AML-193 (cell line): ENCODE data around the gene CYB5R3.
A peak's percentile ranks its signal among the peaks of the same experiment; 100 is the strongest.
"Not testable (repeated sequence)": the region's sequence is repeated elsewhere in the genome, so short reads cannot be mapped to it uniquely, and the experiment has no call there.

Experiments used
- DNase-seq, 2 experiments: peaks; one replicate each; lab custom pipeline; 2025; lab: John Stamatoyannopoulos, UW

CYB5R3 gene

DNA sequence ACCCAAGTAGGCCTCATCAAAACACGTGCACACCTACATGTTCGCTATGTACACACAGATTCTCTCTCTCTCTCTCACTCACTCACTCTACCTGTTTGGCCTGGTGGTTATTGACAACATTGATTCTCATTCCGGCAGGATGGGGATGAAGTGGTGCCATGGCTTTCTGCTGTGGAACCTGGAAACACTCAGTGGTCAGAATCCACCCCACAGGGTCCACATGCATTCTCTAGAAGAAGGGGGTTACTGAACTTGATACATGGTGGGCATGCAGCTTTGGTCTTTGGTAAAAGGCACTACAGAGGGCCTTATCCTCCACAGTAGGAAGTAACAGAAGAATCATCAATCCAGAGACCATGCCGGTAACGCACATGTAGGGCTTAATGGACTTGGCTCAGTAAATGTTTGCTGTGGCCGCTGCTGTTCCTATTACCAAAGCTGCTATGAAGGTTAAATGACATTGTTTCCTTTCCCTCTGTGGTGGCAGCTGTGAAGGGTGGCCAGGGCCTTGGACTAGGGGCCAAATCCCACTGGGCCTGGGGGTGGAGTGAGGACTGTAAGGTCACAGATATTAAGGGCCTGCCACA lies 47.2 kb downstream of the CYB5R3 start:
- no peak for DNase-seq

DNA sequence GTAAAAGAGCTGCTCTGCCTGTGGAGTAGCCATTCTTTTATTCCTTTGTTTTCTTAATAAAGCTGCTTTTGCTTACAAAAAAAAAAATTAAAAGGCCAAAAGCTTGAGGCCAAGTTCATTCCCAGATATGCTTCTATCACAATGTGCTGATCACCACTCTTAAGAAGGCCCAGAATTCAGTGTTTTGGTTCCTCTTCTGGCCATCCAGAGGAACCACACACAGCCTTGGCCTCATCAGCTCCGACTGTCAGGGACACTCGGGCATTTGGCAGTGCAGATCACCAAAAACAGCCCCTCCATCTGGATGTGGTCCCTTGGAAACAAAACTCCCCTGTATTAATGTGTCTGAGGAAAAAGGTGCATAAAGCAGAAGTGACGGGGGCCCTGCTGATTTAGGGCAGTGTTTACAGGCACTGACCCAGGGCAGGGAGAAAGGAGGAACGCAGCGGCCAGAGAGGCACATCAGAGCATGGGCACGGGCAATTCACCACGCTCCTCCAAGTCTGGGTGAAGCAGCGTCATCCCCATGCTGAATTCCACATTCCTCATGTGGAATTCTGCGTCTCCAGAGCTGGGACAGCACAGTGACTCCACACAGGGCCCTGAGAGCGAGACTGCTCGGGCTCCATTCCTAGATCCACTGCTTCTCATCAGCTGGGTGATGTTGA lies 52.2 kb downstream of the CYB5R3 start:
- DNase-seq = no peak

DNA sequence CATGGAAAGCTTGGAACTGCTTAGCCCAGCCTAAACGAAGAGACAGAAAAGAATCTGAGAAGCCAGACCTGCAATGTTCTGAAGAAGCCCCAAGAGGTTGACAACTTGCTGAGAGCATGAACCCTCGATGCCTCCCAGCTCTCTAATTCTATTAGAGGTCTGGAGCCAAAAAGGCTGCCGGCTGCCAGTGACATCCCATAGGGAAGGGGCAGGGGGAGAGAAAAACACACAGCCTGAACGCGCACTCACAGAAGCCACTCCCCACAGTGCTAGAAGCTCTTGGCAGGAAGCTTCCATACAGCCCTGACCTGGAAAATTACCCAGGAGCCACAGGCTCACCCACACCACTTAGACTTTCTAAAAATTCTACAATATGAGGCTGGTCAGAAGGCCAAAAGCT lies 52.9 kb downstream of the CYB5R3 start:
- no peak for DNase-seq

DNA sequence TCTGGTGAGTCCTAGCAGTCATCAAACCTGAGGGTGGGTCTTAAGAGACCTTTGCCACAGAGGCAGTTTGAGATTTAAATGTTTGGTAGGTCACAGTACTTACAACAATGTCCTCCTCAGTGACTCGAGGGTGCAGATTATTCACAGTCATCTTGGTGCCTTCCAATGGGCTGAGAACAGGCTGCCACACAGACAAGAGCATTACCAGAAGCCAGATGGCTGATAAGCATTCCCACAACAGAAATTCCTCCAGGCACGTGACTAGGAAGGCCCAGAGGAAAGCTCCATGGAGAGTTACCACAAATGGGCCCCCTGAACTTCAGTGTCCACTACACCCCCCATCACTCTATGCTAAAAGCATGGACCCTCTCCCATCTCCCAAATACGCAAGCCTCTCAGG lies 53.8 kb downstream of the CYB5R3 start:
- no peak for DNase-seq

DNA sequence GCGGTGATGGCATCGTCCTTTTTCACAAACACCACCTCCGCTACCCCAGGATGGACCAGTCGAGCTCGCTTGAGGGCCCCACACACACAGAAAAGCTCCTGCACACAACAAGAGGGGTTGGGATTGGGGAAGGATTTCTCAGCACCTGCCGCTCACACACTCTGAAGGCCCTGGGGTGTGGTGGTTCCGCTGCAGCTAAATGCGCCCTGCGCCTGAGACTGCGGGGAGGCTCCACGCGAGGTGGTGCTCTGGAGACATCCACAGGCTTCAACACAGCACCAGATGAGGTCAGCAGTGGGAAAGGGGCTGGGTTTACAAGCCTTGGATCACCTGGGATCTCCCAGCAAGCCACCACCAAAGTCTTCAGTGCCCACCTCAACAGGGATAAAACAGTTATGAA lies 57.2 kb downstream of the CYB5R3 start:
- no peak for DNase-seq

DNA sequence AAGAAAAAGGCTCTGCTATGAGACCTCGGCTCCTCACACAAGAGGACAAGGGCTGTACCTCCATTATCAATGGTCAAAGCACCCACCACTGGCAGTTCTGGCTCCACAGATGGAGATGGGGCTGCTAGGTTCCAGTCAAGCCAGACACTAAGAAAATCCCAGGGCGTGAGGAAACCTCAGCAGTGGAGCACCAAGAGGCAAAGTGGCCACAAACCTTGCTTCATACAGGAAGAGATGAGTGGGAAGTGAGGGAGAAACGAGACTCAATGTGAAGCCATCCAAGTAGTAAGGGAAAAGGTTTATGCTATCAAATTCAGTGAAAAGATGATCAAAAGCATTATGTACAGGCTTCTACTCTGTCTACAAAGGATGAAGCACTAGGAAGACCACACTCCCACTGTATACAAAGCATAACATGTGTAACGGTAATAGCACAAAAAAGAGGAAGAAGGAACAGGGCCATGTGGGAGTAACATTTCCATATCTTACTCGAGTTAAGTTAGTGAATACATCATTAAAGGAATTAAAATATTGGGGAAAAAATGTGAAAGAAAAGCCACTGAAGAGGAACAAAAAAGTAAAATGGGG lies 61.5 kb downstream of the CYB5R3 start:
- peak; percentile 54 to 61 for DNase-seq

DNA sequence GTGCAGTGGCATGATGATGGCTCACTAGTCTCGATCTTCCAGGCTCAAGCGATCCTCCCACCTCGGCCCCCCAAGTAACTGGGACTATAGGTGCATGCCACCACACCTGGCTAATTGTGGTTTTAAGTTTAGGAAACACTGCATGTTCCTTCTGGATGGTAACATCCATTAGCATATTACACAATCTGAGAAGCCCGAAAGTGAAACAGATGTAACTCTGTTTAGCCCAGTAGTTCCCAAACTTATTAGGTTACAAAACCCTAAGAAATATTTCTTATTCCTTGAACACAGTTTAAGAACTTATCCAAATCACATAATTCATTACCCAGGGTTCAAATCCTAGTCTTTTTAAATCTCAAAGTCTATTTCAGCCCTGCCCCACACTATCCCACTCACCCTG lies 62.8 kb downstream of the CYB5R3 start:
- DNase-seq = no peak

DNA sequence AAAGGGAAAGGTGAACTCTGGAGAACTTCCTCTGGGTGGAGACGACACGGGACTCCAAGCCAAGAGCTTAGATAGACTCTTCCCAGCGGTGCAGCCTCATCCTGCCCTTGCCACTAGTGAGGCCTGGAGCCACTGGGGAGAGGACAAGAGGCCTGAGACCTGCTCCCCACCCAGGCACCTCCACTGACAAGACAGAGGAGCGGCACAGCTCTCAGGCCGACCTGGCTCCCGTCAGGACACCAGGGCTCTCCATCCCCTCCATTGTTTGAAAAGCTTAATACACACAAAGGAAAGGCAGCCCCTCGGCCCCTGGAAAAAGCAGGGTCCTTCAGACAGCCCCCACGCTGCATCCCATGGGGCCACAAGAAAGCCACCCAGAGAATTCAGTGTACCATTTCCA lies 64.1 kb downstream of the CYB5R3 start:
- no peak for DNase-seq

DNA sequence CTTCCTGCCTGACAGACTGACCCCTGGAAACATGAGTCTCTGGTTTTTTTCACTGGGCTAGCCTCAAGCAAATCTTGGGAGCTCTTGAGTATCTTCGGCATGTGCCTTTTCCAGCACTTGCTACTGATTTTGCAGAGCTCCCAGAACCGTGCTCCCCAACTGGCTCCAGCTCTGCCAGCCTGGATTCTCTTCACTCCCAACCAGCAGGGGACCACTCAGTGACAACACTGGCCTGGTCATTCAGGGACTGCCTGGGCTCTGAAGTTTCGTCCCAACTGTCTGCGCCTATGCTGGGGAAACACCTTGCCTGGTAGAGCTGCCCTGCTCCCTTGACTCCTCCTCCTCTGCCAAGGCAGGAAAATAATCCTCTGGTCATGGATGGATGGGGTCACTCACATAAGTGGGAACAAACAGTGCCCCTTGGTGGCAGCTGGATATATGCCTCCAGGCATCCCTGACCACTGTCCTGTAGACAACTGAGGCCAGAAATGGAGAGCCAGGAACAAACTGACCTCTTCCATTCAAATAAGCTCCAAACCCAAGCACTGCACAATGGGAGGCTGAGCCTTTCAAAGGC lies 64.7 kb downstream of the CYB5R3 start:
- DNase-seq = no peak

DNA sequence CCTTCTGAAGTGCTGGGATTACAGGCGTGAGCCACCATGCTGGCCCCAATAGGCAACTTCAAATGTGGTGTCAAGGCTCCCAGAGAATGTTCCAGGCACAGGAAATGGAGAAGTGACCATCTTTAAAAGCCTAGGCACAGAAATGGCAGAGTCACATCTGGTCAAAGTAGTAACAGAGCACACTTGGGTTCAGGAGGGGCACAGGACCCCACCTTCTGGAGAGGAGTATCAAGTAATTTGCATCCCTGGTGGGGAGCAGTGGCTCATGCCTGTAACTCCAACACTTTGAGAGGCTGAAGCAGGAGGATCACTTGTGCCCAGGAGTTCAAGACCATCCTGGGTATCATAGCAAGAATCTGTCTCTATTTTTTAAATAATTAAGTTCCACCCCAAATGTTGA lies 66.2 kb downstream of the CYB5R3 start:
- DNase-seq = no peak

DNA sequence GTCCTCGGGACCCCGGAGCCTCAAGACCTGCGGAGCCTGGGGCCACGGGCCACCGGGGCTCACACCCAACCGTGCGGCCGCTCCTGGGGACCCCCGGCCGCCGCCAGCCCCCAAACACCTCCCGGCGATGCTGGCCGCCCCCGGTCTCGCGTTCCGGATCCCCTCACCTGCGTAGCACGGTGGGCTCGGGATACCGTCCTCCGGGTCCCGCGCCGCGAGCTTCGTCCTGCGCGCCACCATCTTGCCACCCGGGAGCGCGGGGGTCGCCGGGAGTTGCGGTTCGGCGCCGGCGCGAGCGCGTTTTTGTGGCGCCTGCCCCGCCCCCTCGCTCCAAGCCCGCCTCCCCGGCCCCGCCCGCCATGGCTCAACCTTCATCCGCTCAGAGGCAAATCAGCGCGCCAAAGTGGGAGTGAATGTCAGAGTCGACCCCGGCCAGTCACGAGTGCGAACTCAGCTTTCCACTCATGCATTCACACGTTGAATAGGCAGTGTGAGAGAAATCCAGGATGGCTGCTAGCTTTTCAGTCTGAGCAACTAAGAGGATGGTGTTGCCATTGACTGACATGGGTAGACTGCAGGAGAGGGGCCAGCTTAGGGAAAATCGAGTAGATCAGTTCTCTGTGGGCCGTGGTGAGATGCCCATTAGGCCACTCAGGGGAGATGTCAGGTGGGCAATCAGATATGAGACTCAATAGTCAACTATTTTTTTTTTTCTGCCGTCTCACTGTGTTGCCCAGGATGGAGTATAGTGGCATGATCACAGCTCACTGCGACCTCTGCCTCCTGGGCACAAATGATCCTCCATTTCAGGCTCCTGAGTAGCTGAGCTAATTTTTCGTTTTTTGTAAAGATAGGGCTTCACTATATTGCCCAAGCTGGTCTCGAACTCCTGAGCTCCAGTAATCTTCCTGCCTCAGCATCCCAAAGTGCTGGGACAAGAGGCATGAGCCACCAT lies 67.2 kb downstream of the CYB5R3 start:
- peak; percentile 50 to 56 for DNase-seq

DNA sequence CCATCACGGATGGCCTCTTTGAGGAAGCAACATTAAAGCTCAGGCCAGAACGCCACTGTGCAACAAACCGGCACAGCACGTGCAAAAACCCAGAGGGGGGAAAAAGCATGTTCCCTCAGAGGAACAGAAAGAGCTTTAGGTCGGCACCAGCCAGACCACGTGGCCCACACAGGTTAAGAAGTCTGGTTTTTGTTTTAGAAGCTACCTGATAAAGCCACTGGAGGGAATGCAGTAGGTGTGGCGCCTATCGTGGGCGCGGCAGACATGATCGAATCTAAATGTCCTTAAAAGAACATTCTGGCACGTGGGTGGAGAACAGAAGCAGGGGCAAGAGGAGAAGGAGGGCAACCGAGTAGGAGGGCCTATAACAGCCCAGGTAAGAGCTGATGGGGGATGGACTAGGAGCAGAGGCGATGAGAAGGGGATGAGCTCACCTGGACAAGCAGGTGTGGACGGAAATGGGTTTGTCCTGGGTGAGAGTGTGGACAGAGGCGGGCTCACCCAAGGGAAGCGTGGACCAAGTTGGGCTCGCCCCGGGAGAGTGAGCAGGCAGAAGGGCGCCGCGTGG lies 67.9 kb downstream of the CYB5R3 start:
- not testable (repeated sequence) for DNase-seq

DNA sequence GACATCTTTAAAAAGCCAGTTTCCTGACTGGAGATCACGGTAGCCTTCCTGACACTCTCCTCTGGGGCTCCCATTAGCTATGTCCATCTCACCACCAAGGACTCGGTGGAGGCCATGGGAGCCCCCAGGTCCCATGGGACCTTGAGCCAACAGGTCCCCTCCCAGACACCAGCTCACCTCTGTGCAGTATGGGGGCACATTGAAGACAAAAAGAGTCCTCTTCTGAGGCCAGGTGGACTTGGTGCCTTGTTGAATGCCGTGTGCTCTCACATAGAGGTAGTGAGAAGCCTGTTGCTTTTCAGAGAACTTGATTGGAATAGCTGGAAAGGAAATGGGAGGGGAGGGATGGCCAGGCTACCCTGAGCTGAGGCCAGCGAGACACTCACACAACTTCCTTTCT lies 69.2 kb downstream of the CYB5R3 start:
- DNase-seq = not testable (repeated sequence)

DNA sequence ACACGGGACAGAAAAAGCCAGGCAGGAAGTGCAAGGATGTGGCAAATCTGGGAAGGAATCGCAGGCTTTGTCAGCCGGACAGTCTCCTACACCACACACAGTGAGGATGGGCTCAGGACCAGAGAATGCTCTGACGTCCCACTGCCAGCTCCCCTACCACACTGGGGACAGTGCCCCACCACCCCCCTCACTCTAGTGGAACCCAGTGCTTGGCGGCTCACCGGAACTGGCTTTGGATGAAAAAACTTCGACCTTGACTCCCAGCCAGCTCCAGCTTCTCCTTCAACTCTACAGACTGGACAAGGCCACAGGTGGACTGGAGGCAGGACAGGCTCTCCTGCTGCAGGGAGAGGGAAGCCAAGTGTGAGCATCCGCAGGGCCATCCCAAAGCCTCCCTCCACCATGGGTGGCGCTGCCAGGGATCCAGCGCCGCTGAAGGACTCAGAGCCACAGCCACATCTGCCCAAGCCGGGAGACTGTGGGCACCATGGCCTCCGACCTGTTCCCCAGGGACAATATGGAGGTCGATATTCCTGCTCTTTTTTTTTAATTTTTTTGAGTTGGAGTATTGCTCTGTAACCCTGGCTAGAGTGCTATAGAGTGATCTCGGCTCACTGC lies 71.5 kb downstream of the CYB5R3 start:
- DNase-seq = no peak

DNA sequence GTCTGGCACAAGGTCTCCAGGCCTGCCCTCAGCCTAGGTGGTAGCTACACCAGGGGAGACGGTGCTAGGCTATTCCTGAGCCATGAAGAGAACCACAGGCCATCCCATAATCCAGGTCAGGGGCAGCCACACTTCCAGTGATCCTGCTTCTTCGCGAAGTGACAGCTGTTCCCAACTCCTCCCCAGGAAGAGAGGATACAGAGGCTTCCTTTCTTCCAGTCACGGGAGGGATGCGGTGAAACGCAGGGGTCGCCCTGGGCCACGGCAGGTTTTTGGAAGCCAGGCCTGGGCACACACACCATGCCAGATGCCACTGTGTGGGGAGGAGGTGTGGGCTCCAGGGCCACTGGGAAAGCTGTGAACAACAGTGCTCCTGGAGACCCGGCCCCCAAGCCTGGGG lies 72.1 kb downstream of the CYB5R3 start:
- DNase-seq = not testable (repeated sequence)

DNA sequence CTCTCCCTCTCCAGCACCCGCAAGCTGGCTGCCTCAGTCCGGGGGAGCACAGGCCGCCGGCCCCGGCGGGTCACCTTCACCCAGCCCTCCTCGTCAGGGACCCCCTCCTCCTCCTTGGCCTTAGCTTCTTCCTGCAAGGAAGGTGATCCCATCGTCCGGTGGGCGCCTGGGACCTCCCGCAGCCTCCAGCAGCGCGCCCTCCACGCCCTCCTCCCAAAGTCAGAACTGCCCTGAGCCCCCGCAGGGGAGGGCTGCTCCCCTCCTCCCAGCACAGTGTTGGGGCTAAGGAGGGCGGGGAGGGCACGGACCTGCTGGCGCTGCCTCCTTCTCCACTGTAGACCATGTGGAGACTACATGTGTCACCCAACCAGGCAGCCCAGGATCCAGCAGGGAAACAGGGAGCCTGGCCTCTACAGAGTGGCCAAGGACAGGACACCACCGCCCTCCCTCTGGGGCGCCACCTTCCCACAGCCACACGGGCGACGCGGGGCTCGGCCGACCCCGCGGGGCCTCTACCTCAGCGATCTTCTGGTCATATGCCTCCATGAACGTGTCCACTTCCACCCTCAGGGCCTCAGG lies 73.1 kb downstream of the CYB5R3 start:
- not testable (repeated sequence) for DNase-seq

DNA sequence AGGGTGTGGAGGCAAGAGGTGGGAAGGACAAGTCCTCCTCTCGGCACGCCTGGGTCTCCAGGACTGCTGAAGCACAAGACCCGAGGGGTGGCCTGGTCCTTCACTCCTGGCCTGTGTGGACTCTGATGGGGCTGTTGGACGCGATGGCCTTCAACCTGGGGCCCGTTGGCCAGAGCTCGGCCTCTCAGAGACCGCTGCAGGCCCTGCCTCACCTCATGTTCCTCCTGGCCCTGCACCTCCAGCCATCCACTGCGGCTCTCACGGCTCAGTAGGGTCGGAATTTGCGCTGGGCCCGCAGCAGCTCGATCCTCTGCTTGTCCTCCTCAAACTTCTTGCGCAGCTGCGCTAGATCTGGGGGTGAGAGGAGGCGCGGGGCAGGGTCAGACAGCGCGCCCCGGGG lies 74.7 kb downstream of the CYB5R3 start:
- DNase-seq = not testable (repeated sequence)

DNA sequence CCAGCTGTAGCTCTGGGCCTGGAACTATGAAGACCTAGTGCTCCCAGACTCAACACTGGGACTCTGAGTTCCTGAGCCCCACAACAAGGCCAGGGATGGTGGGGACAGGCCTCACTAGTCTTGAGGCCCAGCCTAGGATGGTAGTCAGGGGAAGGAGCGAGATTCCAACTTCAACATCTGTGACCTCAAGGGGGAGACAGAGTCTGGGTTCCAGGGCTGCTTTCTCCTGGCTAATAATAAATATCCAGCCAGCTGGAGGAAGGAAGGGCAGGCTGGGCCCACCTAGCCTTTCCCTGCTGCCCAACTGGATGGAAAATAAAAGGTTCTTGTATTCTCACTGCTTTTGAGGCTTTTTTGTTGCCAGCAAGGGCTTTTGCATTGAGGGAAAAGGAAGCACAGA lies 75.1 kb downstream of the CYB5R3 start:
- not testable (repeated sequence) for DNase-seq

DNA sequence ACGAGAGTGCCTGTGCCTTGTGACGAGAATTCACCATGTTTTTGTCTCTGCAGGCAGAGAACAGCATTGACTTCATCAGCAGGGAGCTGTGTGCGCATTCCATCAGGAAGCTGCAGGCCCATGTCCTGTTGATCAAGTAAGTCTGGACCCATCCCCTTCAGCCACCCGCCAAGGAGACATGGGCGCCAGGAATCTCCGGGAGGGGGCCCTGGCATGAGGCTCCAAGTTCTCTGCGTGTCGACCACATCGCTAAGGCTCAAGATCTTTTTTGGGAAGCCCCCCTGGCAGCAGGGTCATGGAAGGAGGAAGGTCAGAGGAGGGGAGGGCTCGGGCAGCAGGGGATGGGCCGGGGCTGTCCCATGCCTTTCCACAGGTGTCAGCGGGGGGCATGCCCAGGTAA lies 78.1 kb downstream of the CYB5R3 start:
- not testable (repeated sequence) for DNase-seq

DNA sequence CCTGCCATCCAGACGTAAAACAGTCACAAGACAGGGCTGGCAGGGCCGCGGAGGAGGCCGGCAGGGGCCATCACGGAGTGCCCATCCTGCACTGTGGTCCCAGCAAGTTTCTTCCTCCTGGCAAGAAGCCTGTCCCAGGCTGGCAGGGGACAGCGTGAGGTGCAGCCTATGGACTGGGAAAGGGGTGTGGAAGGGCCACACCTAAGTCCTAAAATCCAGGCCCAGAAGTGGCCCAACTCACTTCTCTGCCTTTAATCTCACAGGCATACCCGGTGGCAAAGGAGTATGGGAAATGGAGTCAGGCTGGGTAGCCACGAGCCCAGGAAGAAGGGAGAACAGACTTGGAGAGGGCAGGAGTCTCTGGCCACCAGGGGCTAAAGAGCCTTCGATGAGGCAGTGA lies 78.6 kb downstream of the CYB5R3 start:
- not testable (repeated sequence) for DNase-seq

DNA sequence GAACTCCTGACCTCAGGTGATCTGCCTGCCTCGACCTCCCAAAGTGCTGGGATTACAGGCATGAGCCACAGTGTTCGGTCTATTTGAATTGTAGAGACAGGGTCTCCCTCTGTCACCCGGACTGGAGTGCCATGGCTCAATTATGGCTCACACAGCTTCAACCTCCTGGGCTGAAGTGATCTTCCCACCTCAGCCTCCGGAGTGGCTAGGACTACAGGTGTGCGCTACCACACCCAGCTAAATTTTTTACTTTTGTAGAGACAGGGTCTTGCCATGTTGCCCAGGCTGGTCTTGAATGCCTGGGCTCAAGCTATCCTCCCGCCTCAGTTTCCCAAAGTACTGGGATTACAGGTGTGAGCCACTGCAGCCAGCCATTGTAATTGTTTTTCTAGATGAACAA lies 81.2 kb downstream of the CYB5R3 start:
- not testable (repeated sequence) for DNase-seq
